Measurements from ENCODE around the gene KLKB1. TPM values are rescaled to one million over a fixed set of nuclear protein-coding genes. Genes with fewer than 3 reads are reported as not detected.

KLKB1 gene
- total RNA-seq, 1 donor from 2014 or later = 0.46 TPM

DNA sequence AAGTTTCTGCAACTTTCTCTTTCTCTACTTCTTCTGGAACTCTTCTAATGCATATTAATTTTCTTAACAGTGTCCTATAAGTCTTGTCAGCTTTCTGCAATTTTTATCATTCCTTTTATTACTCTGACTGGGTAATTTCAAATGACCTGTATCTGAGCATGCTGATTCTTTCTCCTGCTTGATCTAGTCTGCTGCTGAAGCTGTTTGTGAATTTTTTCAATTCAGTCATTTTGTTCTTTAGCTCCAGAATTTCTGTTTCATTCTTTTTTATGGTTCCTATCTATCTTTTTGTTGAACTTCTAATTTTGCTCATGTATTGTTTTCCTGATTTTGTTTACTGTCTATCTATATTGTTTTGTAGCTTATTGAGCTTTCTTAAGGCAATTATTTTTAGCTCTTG lies 1.5 kb upstream of the KLKB1 start:
- Mint-ChIP-seq H3K27me3 (ENCODE audit: unreplicated experiment) (no peaks in the 10 kb centered on the region), H3K27ac (ENCODE audit: unreplicated experiment) (no peak overlapping the region), H3K4me1 (ENCODE audit: unreplicated experiment) (no peaks in the 10 kb centered on the region), H3K4me3 (ENCODE audit: unreplicated experiment) (no peak overlapping the region), H3K9me3 (ENCODE audit: unreplicated experiment) (peaks cover 17% of the 10 kb centered on the region), H3K36me3 (ENCODE audit: low read depth, unreplicated experiment) (peaks cover 17% of the 10 kb centered on the region)
- TF ChIP-seq CTCF (IDR thresholded peaks at IDR 0.05; ENCODE audit: unreplicated experiment) = no peak
- DNase-seq (ENCODE audit: low spot score) = no peak

GRCh38 chr4:186226521-186227189 lies 652 bp upstream of the KLKB1 start:
- TF ChIP-seq CTCF (IDR thresholded peaks at IDR 0.05; ENCODE audit: unreplicated experiment) = no peak
- Mint-ChIP-seq H3K27ac (ENCODE audit: unreplicated experiment) (no peak overlapping the region), H3K27me3 (ENCODE audit: unreplicated experiment) (no peaks in the 10 kb centered on the region), H3K9me3 (ENCODE audit: unreplicated experiment) (peaks cover 17% of the 10 kb centered on the region), H3K4me1 (ENCODE audit: unreplicated experiment) (no peaks in the 10 kb centered on the region), H3K36me3 (ENCODE audit: low read depth, unreplicated experiment) (peaks cover 17% of the 10 kb centered on the region), H3K4me3 (ENCODE audit: unreplicated experiment) (no peak overlapping the region)
- DNase-seq (ENCODE audit: low spot score) = no peak

DNA sequence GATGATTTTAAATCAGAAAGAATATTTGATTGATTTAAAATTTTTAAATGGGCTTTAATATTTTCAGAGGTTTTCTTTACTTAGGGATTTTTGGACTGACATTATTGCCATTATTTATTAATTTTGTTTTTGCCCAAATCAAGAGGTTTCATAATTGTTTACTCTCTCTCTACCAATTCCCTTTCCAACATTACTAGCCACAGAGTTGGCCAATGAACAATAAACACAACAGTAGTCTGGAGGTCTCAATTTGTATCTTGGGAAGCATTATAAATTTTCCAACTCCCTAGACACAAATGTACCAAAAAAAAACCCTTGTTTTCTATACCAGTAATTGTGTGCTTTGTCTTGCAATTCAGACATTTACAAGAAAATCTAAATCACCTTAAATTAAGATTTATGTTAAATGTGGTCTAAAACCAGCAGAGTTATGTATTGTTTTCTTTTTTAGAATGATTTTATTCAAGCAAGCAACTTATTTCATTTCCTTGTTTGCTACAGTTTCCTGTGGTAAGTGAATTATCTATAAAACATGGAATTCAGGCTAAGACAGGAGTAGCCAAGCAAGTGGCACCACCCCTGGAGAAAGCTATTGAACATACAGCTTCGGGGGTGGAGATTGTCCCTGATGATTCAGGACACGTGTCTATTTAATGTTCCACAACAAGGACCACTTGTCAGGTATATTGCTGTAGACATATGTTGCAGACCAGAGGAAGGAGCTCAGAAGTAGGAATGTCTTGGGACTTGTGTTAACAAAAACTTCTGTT lies 622 bp downstream of the KLKB1 start:
- TF ChIP-seq CTCF (IDR thresholded peaks at IDR 0.05; ENCODE audit: unreplicated experiment) = no peak
- Mint-ChIP-seq H3K4me3 (ENCODE audit: unreplicated experiment) (no peak overlapping the region), H3K4me1 (ENCODE audit: unreplicated experiment) (no peaks in the 10 kb centered on the region), H3K36me3 (ENCODE audit: low read depth, unreplicated experiment) (peaks cover 17% of the 10 kb centered on the region), H3K9me3 (ENCODE audit: unreplicated experiment) (peaks cover 17% of the 10 kb centered on the region), H3K27me3 (ENCODE audit: unreplicated experiment) (no peaks in the 10 kb centered on the region), H3K27ac (ENCODE audit: unreplicated experiment) (no peak overlapping the region)
- no peak for DNase-seq (ENCODE audit: low spot score)

- H3K27ac Mint-ChIP-seq (ENCODE audit: unreplicated experiment) = no peak overlapping the region
- H3K4me3 Mint-ChIP-seq (ENCODE audit: unreplicated experiment) = no peak overlapping the region
- no peaks in the 10 kb centered on the region for H3K4me1 Mint-ChIP-seq (ENCODE audit: unreplicated experiment)
- peaks cover 11% of the 10 kb centered on the region for H3K9me3 Mint-ChIP-seq (ENCODE audit: unreplicated experiment)
- H3K36me3 Mint-ChIP-seq (ENCODE audit: low read depth, unreplicated experiment) = peaks cover 12% of the 10 kb centered on the region
- no peaks in the 10 kb centered on the region for H3K27me3 Mint-ChIP-seq (ENCODE audit: unreplicated experiment)
- no peak for DNase-seq (ENCODE audit: low spot score)
- TF ChIP-seq CTCF (IDR thresholded peaks at IDR 0.05; ENCODE audit: unreplicated experiment) = no peak
These were observed 1.2 kb downstream of the KLKB1 start for GRCh38 chr4:186228514-186228894.

- Mint-ChIP-seq H3K36me3 (ENCODE audit: low read depth, unreplicated experiment) (no peaks in the 10 kb centered on the region), H3K9me3 (ENCODE audit: unreplicated experiment) (no peaks in the 10 kb centered on the region), H3K4me3 (ENCODE audit: unreplicated experiment) (no peak overlapping the region), H3K27ac (ENCODE audit: unreplicated experiment) (no peak overlapping the region), H3K27me3 (ENCODE audit: unreplicated experiment) (no peaks in the 10 kb centered on the region), H3K4me1 (ENCODE audit: unreplicated experiment) (no peaks in the 10 kb centered on the region)
- TF ChIP-seq CTCF (IDR thresholded peaks at IDR 0.05; ENCODE audit: unreplicated experiment) = no peak
- DNase-seq (ENCODE audit: low spot score) = no peak
These were observed 7.1 kb downstream of the KLKB1 start for GRCh38 chr4:186234367-186234766.
